ENCODE measurements around the gene TYMS.

TYMS gene

DNA sequence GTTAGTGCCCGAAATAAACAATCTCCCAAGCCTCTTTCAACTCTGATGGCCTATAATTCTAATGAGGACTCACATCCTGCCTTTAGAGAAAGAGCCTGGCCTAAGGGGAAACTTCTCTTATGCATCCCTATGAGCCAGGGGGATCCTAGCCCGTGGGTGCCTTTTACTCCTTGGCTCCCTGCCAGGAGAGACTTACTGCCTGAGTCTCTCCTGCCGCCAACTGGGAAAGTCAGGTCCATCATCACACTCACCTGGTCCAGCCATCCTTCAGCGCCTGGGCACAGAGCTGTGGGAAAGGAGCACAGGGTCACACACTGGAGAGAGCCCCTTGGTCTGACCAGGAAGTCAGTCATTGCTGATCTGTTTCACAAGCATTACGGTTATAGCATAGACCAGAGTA is 30.9 kb downstream of the TYMS start:
- Histone ChIP-seq H3K79me2 (ENCODE audit: insufficient read depth, low read depth) (no peaks in the 10 kb centered on the region), H3K27ac (no peak overlapping the region), H2AFZ (ENCODE audit: low read depth) (no peak overlapping the region), H3K27me3 (ENCODE audit: insufficient read depth, low read depth) (no peaks in the 10 kb centered on the region), H3K4me2 (no peak overlapping the region), H3K4me3 (IDR thresholded peaks at IDR 0.05; ENCODE audit: insufficient read depth, low read depth, low read length) (no peak overlapping the region), H3K9ac (no peak overlapping the region), H4K20me1 (ENCODE audit: insufficient read depth) (no peaks in the 10 kb centered on the region), H3K36me3 (ENCODE audit: insufficient read depth) (no peaks in the 10 kb centered on the region), H3K4me1 (ENCODE audit: low read depth, poor library complexity, severe bottlenecking) (peaks cover 11% of the 10 kb centered on the region)
- TF ChIP-seq, protein P1, sequence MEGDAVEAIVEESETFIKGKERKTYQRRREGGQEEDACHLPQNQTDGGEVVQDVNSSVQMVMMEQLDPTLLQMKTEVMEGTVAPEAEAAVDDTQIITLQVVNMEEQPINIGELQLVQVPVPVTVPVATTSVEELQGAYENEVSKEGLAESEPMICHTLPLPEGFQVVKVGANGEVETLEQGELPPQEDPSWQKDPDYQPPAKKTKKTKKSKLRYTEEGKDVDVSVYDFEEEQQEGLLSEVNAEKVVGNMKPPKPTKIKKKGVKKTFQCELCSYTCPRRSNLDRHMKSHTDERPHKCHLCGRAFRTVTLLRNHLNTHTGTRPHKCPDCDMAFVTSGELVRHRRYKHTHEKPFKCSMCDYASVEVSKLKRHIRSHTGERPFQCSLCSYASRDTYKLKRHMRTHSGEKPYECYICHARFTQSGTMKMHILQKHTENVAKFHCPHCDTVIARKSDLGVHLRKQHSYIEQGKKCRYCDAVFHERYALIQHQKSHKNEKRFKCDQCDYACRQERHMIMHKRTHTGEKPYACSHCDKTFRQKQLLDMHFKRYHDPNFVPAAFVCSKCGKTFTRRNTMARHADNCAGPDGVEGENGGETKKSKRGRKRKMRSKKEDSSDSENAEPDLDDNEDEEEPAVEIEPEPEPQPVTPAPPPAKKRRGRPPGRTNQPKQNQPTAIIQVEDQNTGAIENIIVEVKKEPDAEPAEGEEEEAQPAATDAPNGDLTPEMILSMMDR (conservative IDR thresholded peaks at IDR 0.05; ENCODE audit: low read depth, low read length): no peak

DNA sequence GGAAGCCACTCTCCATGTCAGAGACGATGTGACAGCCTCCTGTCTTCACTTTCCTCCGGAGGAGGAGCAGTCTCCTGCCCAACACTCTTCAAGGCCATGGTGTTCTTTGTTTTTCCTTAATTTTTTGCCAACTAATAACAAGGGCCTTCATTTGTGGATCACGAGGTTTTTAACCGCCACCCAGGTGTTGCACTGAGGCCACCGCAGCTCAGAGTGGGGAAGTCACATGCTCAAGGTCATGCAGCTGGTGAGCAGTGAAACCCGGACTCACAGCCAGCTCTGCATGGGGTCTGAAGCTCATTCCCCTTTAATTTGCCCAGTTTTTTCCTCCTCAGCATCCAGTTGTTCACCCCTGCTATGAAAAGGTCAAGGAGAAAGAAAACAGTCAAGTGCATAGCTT is 35.4 kb downstream of the TYMS start:
- Histone ChIP-seq H3K4me2 (0 out of 2 replicates have a peak overlapping the region, but pooled peaks have one; percentile 29), H3K4me1 (ENCODE audit: low read depth, poor library complexity, severe bottlenecking) (peaks cover 24% of the 10 kb centered on the region), H3K27ac (peak overlapping the region; percentile 44; the same call in 1 of the 2 replicates), H4K20me1 (ENCODE audit: insufficient read depth) (no peaks in the 10 kb centered on the region), H3K9ac (no peak overlapping the region), H2AFZ (ENCODE audit: low read depth) (no peak overlapping the region), H3K36me3 (ENCODE audit: insufficient read depth) (no peaks in the 10 kb centered on the region), H3K4me3 (IDR thresholded peaks at IDR 0.05; ENCODE audit: insufficient read depth, low read depth, low read length) (no peak overlapping the region), H3K27me3 (ENCODE audit: insufficient read depth, low read depth) (no peaks in the 10 kb centered on the region), H3K79me2 (ENCODE audit: insufficient read depth, low read depth) (no peaks in the 10 kb centered on the region)
- TF ChIP-seq, protein P1 (conservative IDR thresholded peaks at IDR 0.05; ENCODE audit: low read depth, low read length): no peak

DNA sequence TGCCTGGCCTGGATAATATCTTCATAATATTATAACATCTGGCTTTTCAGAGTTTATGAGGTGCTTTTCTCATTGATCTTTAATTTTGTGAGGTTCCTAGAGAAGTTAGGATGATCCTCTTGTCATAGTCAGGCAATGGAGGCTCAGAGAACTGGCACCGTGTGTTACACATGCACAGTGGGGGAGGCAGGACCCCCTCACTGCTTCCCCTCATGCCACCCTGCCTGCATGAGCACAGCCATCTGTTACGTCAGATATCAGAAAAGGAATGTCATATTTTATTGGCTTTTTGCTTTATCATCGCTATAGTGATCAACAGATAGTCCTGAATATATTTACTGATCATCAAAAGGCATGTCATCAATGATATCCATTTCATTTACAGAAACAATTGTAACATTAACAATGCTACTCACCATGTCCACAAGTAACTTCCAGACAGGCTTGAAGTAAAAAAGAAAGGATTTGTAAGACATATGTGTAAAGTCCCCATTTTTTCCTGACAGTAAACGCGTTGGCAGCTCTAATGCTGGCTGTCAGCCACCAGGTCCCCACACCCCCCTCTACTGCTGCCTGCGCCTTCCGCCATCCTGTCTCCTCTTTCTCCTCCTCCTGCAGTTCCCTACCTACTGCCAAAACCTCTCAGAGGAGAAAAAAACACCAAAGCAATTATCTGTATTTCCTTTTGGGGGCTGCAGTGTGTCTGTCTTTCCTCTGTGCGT is 36.2 kb downstream of the TYMS start:
- TF ChIP-seq, protein P1 (conservative IDR thresholded peaks at IDR 0.05; ENCODE audit: low read depth, low read length): no peak
- no peaks in the 10 kb centered on the region for H4K20me1 ChIP-seq (ENCODE audit: insufficient read depth)
- H3K36me3 ChIP-seq (ENCODE audit: insufficient read depth): no peaks in the 10 kb centered on the region
- peaks cover 31% of the 10 kb centered on the region for H3K4me1 ChIP-seq (ENCODE audit: low read depth, poor library complexity, severe bottlenecking)
- no peak overlapping the region for H3K9ac ChIP-seq
- no peak overlapping the region for H3K4me3 ChIP-seq (IDR thresholded peaks at IDR 0.05; ENCODE audit: insufficient read depth, low read depth, low read length)
- no peak overlapping the region for H3K4me2 ChIP-seq
- no peak overlapping the region for H2AFZ ChIP-seq (ENCODE audit: low read depth)
- no peaks in the 10 kb centered on the region for H3K79me2 ChIP-seq (ENCODE audit: insufficient read depth, low read depth)
- H3K27ac ChIP-seq: peak overlapping the region; percentile 44; the same call in 1 of the 2 replicates
- no peaks in the 10 kb centered on the region for H3K27me3 ChIP-seq (ENCODE audit: insufficient read depth, low read depth)

DNA sequence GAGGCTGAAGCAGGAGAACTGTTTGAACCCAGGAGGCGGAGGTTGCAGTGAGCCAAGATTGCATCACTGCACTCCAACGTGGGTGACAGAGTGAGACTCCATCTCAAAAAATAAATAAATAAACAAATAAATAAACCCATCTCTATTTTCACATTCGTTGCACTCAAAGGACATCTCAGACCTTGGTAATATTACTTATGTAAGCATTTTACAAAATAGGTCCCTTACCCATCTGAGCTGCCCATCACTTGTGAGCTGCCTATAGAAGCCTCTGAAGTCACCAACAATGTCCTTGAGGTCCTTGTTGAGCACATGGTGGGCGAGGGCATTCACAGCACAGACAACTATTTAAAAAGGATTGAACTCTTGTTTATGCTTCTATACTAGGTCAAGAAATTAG is 39.6 kb downstream of the TYMS start:
- H3K27ac ChIP-seq: no peak overlapping the region
- H3K4me2 ChIP-seq: no peak overlapping the region
- H3K4me3 ChIP-seq (IDR thresholded peaks at IDR 0.05; ENCODE audit: insufficient read depth, low read depth, low read length): no peak overlapping the region
- TF ChIP-seq, protein P1 (conservative IDR thresholded peaks at IDR 0.05; ENCODE audit: low read depth, low read length): no peak
- no peaks in the 10 kb centered on the region for H3K36me3 ChIP-seq (ENCODE audit: insufficient read depth)
- H2AFZ ChIP-seq (ENCODE audit: low read depth): no peak overlapping the region
- H3K9ac ChIP-seq: no peak overlapping the region
- H3K27me3 ChIP-seq (ENCODE audit: insufficient read depth, low read depth): no peaks in the 10 kb centered on the region
- H3K79me2 ChIP-seq (ENCODE audit: insufficient read depth, low read depth): no peaks in the 10 kb centered on the region
- H4K20me1 ChIP-seq (ENCODE audit: insufficient read depth): no peaks in the 10 kb centered on the region
- peaks cover 25% of the 10 kb centered on the region for H3K4me1 ChIP-seq (ENCODE audit: low read depth, poor library complexity, severe bottlenecking)
